ENCODE measurements around the gene GABBR1. TPM values are rescaled to one million over a fixed set of nuclear protein-coding genes. Genes with fewer than 3 reads are reported as not detected.

The GABBR1 gene
- total and polyA plus RNA-seq, 2 of the 13 experiments (the other 11 are each of a cell fraction or from before 2014, with no cell fraction given): 0.07 to 0.37 TPM

DNA sequence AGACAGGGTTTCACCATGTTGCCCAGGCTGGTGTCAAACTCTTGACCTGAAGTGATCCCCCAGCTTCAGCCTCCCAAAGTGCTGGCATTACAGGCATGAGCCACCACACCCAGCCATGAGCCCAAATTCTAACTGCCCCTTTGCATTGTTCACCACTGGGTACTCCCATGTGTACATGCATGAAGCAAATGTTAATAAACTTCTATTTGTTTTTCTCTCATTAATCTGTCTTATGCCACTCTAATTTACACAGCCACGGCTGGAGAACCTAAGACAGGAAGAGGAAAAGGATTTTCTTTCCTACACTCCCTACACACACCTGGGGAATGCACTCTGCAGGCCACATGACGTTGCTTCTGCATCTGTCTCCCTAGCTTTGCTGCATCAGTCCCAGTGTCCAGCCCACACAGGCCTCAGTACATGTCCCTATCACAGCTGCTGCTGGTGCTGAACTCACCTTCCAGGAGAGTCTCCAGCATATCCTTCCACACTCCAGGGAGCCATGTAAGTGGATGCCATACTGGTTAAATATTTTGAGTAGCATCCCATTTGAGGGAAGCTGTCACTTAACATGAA is 34.7 kb downstream of the GABBR1 start:
- DNase-seq (ENCODE audit: low spot score) (no peak), FAIRE-seq (no peak), ATAC-seq (no peak)
- Histone ChIP-seq H3K4me2 (ENCODE audit: low read depth, low read length) (no peak overlapping the region), H3K9ac (ENCODE audit: insufficient read depth, low read depth, low read length) (no peak overlapping the region), H4K20me1 (ENCODE audit: insufficient read depth, low read length) (no peaks in the 10 kb centered on the region), H2AFZ (ENCODE audit: low read length) (no peak overlapping the region), H3K27ac (ENCODE audit: extremely low read length, insufficient read depth, low read length) (no peak overlapping the region), H3K4me3 (replicated peaks in 1 of 3; ENCODE audit: insufficient read depth in 1 of 3, low read depth in 2 of 3, low read length in 3 of 3) (no peak overlapping the region), H3K9me3 (ENCODE audit: low read length) (no peaks in the 10 kb centered on the region), H3K4me1 (ENCODE audit: insufficient read depth, low read length) (no peaks in the 10 kb centered on the region), H3K36me3 (replicated peaks in 1 of 2; ENCODE audit: control insufficient read depth in 1 of 2, insufficient read depth in 2 of 2, low read length in 2 of 2) (no peaks in the 10 kb centered on the region), H3K79me2 (ENCODE audit: insufficient read depth, low read length) (no peaks in the 10 kb centered on the region), H3K27me3 (ENCODE audit: control insufficient read depth in 1 of 2, insufficient read depth in 2 of 2, low read length in 2 of 2) (peaks cover 0 to 3% of the 10 kb centered on the region in 2 experiments; a peak in 2 of 5 replicates)
- CTCF ChIA-PET (ENCODE audit: low intra/inter-chr PET ratio, low total read pairs): no interaction called here
- intact Hi-C loops (cut with micrococcal nuclease; ENCODE audit: unreplicated experiment) (no loop called here), in situ Hi-C loops (cut with HindIII; ENCODE audit: extremely low pct_ligation_motif_present, low pct_unique_long_range_greater_than_20kb) (loop anchor here (25.0 kb wide), 2 partner anchors 536 to 761 kb away; no protein-coding TSS in a partner anchor)
- no TSS peak for BruUV-seq (replicated peaks)
- 0% methylated on average over 2 of the region's 2 CpGs for WGBS (ENCODE audit: low lambda C conversion rate)
- POLR2A ChIA-PET: no interaction called here
- TF ChIP-seq NCOA2 (CRISPR knock-in tag; IDR thresholded peaks at IDR 0.05) (no peak), PCBP1 (IDR thresholded peaks at IDR 0.05; ENCODE audit: borderline replicate concordance, low read depth, low read length) (no peak), NAIF1 (CRISPR knock-in tag; IDR thresholded peaks at IDR 0.05; ENCODE audit: borderline replicate concordance) (no peak), AKAP8 (CRISPR knock-in tag; IDR thresholded peaks at IDR 0.05) (no peak), ZNF12 (CRISPR knock-in tag; IDR thresholded peaks at IDR 0.05) (no peak), ZNF333 (CRISPR knock-in tag; IDR thresholded peaks at IDR 0.05; ENCODE audit: borderline replicate concordance) (no peak), YEATS2 (CRISPR knock-in tag; IDR thresholded peaks at IDR 0.05; ENCODE audit: borderline replicate concordance) (no peak), ZFP90 (CRISPR knock-in tag; IDR thresholded peaks at IDR 0.05; ENCODE audit: borderline replicate concordance) (no peak), ZSCAN29 (CRISPR knock-in tag; conservative IDR thresholded peaks at IDR 0.05) (no peak)
- TF ChIP-seq, protein P1, sequence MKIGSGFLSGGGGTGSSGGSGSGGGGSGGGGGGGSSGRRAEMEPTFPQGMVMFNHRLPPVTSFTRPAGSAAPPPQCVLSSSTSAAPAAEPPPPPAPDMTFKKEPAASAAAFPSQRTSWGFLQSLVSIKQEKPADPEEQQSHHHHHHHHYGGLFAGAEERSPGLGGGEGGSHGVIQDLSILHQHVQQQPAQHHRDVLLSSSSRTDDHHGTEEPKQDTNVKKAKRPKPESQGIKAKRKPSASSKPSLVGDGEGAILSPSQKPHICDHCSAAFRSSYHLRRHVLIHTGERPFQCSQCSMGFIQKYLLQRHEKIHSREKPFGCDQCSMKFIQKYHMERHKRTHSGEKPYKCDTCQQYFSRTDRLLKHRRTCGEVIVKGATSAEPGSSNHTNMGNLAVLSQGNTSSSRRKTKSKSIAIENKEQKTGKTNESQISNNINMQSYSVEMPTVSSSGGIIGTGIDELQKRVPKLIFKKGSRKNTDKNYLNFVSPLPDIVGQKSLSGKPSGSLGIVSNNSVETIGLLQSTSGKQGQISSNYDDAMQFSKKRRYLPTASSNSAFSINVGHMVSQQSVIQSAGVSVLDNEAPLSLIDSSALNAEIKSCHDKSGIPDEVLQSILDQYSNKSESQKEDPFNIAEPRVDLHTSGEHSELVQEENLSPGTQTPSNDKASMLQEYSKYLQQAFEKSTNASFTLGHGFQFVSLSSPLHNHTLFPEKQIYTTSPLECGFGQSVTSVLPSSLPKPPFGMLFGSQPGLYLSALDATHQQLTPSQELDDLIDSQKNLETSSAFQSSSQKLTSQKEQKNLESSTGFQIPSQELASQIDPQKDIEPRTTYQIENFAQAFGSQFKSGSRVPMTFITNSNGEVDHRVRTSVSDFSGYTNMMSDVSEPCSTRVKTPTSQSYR (CRISPR knock-in tag; IDR thresholded peaks at IDR 0.05; ENCODE audit: borderline replicate concordance): no peak
- TF ChIP-seq, protein P2, sequence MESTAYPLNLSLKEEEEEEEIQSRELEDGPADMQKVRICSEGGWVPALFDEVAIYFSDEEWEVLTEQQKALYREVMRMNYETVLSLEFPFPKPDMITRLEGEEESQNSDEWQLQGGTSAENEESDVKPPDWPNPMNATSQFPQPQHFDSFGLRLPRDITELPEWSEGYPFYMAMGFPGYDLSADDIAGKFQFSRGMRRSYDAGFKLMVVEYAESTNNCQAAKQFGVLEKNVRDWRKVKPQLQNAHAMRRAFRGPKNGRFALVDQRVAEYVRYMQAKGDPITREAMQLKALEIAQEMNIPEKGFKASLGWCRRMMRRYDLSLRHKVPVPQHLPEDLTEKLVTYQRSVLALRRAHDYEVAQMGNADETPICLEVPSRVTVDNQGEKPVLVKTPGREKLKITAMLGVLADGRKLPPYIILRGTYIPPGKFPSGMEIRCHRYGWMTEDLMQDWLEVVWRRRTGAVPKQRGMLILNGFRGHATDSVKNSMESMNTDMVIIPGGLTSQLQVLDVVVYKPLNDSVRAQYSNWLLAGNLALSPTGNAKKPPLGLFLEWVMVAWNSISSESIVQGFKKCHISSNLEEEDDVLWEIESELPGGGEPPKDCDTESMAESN (CRISPR knock-in tag; conservative IDR thresholded peaks at IDR 0.05): no peak
- TF ChIP-seq, protein P3, sequence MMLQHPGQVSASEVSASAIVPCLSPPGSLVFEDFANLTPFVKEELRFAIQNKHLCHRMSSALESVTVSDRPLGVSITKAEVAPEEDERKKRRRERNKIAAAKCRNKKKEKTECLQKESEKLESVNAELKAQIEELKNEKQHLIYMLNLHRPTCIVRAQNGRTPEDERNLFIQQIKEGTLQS (CRISPR knock-in tag; IDR thresholded peaks at IDR 0.05): no peak
- TF ChIP-seq, protein P4, sequence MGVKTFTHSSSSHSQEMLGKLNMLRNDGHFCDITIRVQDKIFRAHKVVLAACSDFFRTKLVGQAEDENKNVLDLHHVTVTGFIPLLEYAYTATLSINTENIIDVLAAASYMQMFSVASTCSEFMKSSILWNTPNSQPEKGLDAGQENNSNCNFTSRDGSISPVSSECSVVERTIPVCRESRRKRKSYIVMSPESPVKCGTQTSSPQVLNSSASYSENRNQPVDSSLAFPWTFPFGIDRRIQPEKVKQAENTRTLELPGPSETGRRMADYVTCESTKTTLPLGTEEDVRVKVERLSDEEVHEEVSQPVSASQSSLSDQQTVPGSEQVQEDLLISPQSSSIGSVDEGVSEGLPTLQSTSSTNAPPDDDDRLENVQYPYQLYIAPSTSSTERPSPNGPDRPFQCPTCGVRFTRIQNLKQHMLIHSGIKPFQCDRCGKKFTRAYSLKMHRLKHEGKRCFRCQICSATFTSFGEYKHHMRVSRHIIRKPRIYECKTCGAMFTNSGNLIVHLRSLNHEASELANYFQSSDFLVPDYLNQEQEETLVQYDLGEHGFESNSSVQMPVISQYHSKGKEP (CRISPR knock-in tag; IDR thresholded peaks at IDR 0.05): no peak
